ENCODE data around the gene PREB.

The PREB gene

DNA sequence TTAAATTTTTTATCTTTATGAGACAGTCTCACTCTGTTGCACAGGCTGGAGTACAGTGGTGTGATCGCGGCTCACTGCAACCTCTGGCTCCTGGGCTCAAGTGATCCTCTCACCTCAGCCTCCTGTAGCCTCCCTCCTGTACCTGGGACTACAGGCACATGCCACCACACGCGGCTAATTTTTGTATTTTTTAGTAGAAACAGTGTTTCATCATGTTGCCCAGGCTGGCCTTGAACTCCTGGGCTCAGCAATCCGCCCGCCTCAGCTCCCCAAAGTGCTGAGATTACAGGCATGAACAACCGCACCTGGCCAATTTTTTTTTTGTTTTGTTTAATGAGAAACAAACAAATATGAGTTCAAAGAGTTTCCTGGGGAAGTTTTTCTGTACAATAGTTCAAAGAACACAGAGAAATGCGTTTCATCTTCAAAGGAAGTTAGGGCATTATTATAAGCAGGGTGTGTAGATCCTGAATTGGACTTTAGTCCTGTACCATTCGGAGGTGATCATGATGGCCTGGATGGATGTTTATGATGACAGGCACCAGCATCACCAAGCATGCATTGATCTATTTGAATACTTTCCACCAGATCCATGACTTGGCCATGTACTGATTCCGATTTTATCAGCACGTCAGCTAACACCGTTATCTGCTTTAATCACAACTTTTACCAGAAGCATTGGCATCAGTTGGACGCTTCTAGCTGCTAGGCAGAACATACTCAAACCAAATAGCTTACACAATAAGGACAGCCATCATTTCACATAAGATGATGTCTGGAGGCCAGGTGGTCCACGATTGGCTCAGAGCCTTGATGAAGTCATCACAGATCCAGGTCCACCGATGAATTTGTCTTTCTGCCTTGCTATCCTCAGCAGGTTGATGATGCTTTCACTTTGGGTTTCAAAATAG lies 43.3 kb upstream of the PREB start:
- TF ChIP-seq RAD21 (IDR thresholded peaks at IDR 0.05; ENCODE audit: low read depth) (no peak), CREB1 (IDR thresholded peaks at IDR 0.05; ENCODE audit: low read depth) (no peak), EGR1 (IDR thresholded peaks at IDR 0.05) (no peak), ZBTB7A (IDR thresholded peaks at IDR 0.05; ENCODE audit: low read depth) (no peak), NFIC (IDR thresholded peaks at IDR 0.05) (no peak), FOXM1 (IDR thresholded peaks at IDR 0.05; ENCODE audit: borderline replicate concordance, low read depth) (no peak), TAF1 (IDR thresholded peaks at IDR 0.05; ENCODE audit: low read depth) (no peak), EP300 (IDR thresholded peaks at IDR 0.05; ENCODE audit: borderline replicate concordance) (no peak), TCF12 (IDR thresholded peaks at IDR 0.05; ENCODE audit: low read depth) (no peak), TEAD4 (IDR thresholded peaks at IDR 0.05) (no peak), YY1 (IDR thresholded peaks at IDR 0.05; ENCODE audit: low read depth) (no peak), CEBPB (IDR thresholded peaks at IDR 0.05) (no peak)
- TF ChIP-seq, protein P1, sequence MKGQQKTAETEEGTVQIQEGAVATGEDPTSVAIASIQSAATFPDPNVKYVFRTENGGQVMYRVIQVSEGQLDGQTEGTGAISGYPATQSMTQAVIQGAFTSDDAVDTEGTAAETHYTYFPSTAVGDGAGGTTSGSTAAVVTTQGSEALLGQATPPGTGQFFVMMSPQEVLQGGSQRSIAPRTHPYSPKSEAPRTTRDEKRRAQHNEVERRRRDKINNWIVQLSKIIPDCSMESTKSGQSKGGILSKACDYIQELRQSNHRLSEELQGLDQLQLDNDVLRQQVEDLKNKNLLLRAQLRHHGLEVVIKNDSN (IDR thresholded peaks at IDR 0.05) = no peak
- TF ChIP-seq, protein P2, sequence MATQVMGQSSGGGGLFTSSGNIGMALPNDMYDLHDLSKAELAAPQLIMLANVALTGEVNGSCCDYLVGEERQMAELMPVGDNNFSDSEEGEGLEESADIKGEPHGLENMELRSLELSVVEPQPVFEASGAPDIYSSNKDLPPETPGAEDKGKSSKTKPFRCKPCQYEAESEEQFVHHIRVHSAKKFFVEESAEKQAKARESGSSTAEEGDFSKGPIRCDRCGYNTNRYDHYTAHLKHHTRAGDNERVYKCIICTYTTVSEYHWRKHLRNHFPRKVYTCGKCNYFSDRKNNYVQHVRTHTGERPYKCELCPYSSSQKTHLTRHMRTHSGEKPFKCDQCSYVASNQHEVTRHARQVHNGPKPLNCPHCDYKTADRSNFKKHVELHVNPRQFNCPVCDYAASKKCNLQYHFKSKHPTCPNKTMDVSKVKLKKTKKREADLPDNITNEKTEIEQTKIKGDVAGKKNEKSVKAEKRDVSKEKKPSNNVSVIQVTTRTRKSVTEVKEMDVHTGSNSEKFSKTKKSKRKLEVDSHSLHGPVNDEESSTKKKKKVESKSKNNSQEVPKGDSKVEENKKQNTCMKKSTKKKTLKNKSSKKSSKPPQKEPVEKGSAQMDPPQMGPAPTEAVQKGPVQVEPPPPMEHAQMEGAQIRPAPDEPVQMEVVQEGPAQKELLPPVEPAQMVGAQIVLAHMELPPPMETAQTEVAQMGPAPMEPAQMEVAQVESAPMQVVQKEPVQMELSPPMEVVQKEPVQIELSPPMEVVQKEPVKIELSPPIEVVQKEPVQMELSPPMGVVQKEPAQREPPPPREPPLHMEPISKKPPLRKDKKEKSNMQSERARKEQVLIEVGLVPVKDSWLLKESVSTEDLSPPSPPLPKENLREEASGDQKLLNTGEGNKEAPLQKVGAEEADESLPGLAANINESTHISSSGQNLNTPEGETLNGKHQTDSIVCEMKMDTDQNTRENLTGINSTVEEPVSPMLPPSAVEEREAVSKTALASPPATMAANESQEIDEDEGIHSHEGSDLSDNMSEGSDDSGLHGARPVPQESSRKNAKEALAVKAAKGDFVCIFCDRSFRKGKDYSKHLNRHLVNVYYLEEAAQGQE (IDR thresholded peaks at IDR 0.05; ENCODE audit: low read depth) = no peak
- TF ChIP-seq, protein P3, sequence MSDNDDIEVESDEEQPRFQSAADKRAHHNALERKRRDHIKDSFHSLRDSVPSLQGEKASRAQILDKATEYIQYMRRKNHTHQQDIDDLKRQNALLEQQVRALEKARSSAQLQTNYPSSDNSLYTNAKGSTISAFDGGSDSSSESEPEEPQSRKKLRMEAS (IDR thresholded peaks at IDR 0.05) = no peak

DNA sequence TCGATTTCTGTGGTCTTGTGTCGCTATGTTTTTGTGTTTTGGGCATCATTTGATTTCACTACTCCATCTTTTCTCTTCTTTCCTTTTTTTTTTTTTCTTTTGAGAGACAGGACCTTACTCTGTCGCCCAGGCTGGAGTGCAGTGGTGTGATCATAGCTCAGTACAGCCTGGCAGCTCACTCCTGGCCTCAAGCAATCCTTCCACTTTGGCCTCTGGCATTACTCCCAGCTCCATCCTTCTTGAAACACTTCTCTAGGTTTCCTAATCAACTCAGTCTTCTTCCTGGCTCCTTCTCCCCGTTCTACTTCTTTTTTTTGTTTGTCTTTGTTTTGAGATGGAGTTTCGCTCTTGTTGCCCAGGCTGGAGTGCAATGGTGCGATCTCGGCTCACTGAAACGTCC lies 40.9 kb upstream of the PREB start:
- no peak for TF ChIP-seq TAF1 (IDR thresholded peaks at IDR 0.05; ENCODE audit: low read depth)
- TF ChIP-seq TCF12 (IDR thresholded peaks at IDR 0.05; ENCODE audit: low read depth) = no peak
- TF ChIP-seq CREB1 (IDR thresholded peaks at IDR 0.05; ENCODE audit: low read depth) = no peak
- no peak for TF ChIP-seq EP300 (IDR thresholded peaks at IDR 0.05; ENCODE audit: borderline replicate concordance)
- TF ChIP-seq FOXM1 (IDR thresholded peaks at IDR 0.05; ENCODE audit: borderline replicate concordance, low read depth) = no peak
- TF ChIP-seq, protein P1 (IDR thresholded peaks at IDR 0.05) = no peak
- no peak for TF ChIP-seq YY1 (IDR thresholded peaks at IDR 0.05; ENCODE audit: low read depth)
- no peak for TF ChIP-seq EGR1 (IDR thresholded peaks at IDR 0.05)
- TF ChIP-seq, protein P2 (IDR thresholded peaks at IDR 0.05; ENCODE audit: low read depth) = no peak
- TF ChIP-seq NFIC (IDR thresholded peaks at IDR 0.05) = no peak

DNA sequence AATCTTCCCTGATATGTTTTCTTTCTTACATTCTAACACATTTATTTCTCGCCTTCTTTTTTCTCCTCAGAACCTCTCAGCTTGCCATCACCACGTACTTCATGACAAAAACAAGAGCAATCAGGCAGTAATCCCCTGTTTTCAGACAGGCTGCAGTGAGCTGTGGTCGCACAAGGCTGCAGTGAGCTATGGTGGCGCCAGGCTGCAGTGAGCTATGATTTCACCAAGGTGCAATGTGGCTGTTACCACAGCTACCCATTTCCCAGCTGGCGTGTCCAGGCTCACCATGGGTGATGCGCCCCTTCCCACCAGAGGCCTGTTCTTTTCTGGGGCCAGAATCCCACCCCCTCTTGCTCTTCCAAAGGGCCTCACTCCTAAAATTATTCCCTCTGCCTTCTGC lies 40.2 kb upstream of the PREB start:
- no peak for TF ChIP-seq CEBPB (IDR thresholded peaks at IDR 0.05)
- no peak for TF ChIP-seq YY1 (IDR thresholded peaks at IDR 0.05; ENCODE audit: low read depth)
- TF ChIP-seq FOXM1 (IDR thresholded peaks at IDR 0.05; ENCODE audit: borderline replicate concordance, low read depth) = no peak
- no peak for TF ChIP-seq EGR1 (IDR thresholded peaks at IDR 0.05)
- TF ChIP-seq EP300 (IDR thresholded peaks at IDR 0.05; ENCODE audit: borderline replicate concordance) = no peak
- no peak for TF ChIP-seq ZBTB7A (IDR thresholded peaks at IDR 0.05; ENCODE audit: low read depth)

DNA sequence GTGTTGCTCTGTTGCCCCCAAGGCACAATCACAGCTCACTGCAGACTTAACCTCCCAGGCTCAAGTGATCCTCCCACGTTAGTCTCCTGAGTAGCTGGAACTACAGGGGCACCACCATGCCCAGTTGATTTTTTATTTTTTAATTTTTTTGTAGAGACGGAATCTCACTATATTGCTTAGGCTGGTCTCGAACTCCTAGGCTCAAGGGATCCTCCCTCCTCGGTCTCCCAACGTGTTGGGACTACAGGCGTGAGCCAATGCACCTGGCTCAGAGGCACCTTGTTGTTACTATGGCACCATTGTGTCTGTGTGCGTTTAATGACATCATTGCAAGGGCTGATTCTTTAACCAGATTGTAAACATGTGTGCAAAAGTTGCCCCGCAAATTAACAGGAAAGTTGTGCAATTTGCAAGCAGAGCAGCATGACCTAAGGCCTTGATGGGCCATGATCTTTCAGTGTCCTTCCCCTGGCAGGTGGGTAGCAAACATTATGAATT lies 37.0 kb upstream of the PREB start:
- TF ChIP-seq, protein P2 (IDR thresholded peaks at IDR 0.05; ENCODE audit: low read depth) = no peak
- no peak for TF ChIP-seq TAF1 (IDR thresholded peaks at IDR 0.05; ENCODE audit: low read depth)
- TF ChIP-seq CEBPB (IDR thresholded peaks at IDR 0.05) = no peak
- TF ChIP-seq EGR1 (IDR thresholded peaks at IDR 0.05) = no peak
- no peak for TF ChIP-seq EP300 (IDR thresholded peaks at IDR 0.05; ENCODE audit: borderline replicate concordance)
- TF ChIP-seq YY1 (IDR thresholded peaks at IDR 0.05; ENCODE audit: low read depth) = no peak
- no peak for TF ChIP-seq FOXM1 (IDR thresholded peaks at IDR 0.05; ENCODE audit: borderline replicate concordance, low read depth)
- TF ChIP-seq, protein P3 (IDR thresholded peaks at IDR 0.05) = no peak
- TF ChIP-seq, protein P1 (IDR thresholded peaks at IDR 0.05) = no peak
- no peak for TF ChIP-seq RAD21 (IDR thresholded peaks at IDR 0.05; ENCODE audit: low read depth)
- no peak for TF ChIP-seq NFIC (IDR thresholded peaks at IDR 0.05)
- TF ChIP-seq TCF12 (IDR thresholded peaks at IDR 0.05; ENCODE audit: low read depth) = no peak
- TF ChIP-seq TEAD4 (IDR thresholded peaks at IDR 0.05) = no peak
- TF ChIP-seq ZBTB7A (IDR thresholded peaks at IDR 0.05; ENCODE audit: low read depth) = no peak
- TF ChIP-seq CREB1 (IDR thresholded peaks at IDR 0.05; ENCODE audit: low read depth) = no peak

All from Ishikawa (cell line).